Upper lobe of right lung (tissue), 1 donor: Measurements from ENCODE around the gene ASCC1. TPM values are rescaled to one million over a fixed set of nuclear protein-coding genes. Genes with fewer than 3 reads are reported as not detected.
"Not testable (repeated sequence)": the region's sequence is repeated elsewhere in the genome, so short reads cannot be mapped to it uniquely, and the experiment has no call there.

Source experiments
- ATAC-seq: fragments of 200-7000 bp; cut with Tn5 transposase; one replicate; pipeline ENCODE4 v1.9.1; 2020; ENCODE audit warnings: mild to moderate bottlenecking, moderate library complexity
- DNase-seq: peaks from one replicate; pipeline ENCODE4 v3.0.0-alpha.2; 2020
- H3K27ac ChIP-seq: fragments of 200-600 bp; one replicate; pipeline ENCODE4 v1.8.0; 2022
- H3K27me3 ChIP-seq: fragments of 200-600 bp; one replicate; pipeline ENCODE4 v1.8.0; 2022; ENCODE audit warnings: mild to moderate bottlenecking
- H3K36me3 ChIP-seq: fragments of 200-600 bp; one replicate; pipeline ENCODE4 v1.8.0; 2022
- H3K4me1 ChIP-seq: fragments of 200-600 bp; one replicate; pipeline ENCODE4 v1.8.0; 2022
- H3K4me3 ChIP-seq: fragments of 200-600 bp; one replicate; pipeline ENCODE4 v1.8.0; 2022; ENCODE audit warnings: mild to moderate bottlenecking
- H3K9me3 ChIP-seq: fragments of 200-600 bp; one replicate; pipeline ENCODE4 v1.8.0; 2022
- intact Hi-C: fragments of 100-400 bp; cut with DNase I; formaldehyde crosslinking; loops from one replicate; pipeline ENCODE4 v1.11.0; 2022
- total RNA-seq: library from RNA; stranded (reverse); fragmentation: NEBNext Ultra II Directional; extraction: Animal tissue kit (Norgen Biotek cat#: 25700); gene quantifications from one replicate; pipeline ENCODE4 v1.2.1, GENCODE V29; 2021
- TF ChIP-seq, protein P1 (sequence below): fragments of 200-600 bp; IDR thresholded peaks from one replicate; pipeline ENCODE4 v1.8.0; 2022; ENCODE audit warnings: antibody characterized with exemption
- donor health status: DM: no; HTN: yes; CAD: no; lungs with severe emphysema.

The ASCC1 gene
- total RNA-seq, 1 donor from 2014 or later = 27.4 TPM

DNA sequence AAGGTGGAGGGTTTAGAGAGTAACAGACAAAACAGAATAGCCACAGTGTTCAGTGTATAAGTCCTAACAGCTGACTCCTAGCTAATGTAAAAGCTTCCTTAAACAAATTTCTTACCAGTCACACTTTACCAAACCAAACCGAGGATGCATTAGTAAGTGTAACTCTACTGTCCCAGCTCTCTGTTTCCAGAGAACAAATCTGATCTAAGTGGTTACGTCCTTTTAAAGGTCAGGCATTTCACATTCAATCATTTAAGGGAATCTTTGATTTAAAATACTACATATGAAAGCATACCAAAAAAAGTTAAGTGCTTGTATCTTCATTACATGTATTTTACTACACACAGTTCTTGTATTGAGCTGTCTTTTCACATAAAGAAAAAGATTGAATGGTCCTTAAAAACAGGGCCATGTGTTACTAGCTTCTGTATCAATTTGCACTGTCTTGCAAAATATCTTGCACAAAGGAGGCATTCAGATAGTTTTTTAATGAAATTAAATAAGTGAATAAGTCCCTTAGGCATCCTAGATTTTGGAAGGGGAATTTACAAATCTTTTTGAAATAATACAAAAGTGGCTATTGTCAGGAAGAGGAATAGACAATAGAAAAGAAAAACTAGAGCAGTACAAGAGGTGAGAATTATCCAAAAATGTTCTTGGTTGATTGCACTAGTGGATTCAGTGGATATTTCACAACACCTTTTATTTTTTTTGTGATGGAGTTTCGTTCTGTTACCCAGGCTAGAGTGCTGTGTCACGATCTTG, 69.3 kb downstream of the ASCC1 start:
- TF ChIP-seq, protein P1, sequence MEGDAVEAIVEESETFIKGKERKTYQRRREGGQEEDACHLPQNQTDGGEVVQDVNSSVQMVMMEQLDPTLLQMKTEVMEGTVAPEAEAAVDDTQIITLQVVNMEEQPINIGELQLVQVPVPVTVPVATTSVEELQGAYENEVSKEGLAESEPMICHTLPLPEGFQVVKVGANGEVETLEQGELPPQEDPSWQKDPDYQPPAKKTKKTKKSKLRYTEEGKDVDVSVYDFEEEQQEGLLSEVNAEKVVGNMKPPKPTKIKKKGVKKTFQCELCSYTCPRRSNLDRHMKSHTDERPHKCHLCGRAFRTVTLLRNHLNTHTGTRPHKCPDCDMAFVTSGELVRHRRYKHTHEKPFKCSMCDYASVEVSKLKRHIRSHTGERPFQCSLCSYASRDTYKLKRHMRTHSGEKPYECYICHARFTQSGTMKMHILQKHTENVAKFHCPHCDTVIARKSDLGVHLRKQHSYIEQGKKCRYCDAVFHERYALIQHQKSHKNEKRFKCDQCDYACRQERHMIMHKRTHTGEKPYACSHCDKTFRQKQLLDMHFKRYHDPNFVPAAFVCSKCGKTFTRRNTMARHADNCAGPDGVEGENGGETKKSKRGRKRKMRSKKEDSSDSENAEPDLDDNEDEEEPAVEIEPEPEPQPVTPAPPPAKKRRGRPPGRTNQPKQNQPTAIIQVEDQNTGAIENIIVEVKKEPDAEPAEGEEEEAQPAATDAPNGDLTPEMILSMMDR = no peak
- ATAC-seq (no peak), DNase-seq (no peak)
- Histone ChIP-seq H3K36me3 (no peaks in the 10 kb centered on the region), H3K27ac (no peak overlapping the region), H3K9me3 (no peaks in the 10 kb centered on the region), H3K27me3 (no peaks in the 10 kb centered on the region), H3K4me3 (no peak overlapping the region), H3K4me1 (no peaks in the 10 kb centered on the region)
- intact Hi-C loops = no loop called here

DNA sequence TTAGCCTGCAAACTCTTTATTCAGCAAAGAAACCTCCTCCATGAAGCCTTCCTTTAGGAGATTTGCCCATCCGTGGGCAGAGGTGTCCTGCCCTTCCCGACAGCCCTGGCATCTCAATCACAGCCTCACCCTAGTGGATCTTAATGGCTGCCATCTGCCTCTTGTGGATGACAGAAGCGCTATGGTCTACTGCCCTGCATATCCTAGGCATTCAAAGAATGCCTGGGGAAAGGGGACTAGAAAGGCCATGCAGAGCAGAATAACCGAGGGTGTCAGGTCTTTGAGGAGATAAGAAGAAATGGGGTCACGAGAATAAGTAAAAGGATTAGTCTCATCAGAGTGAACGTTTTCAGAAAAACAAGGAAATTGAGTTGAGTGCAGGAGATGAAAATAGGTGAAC, 70.0 kb downstream of the ASCC1 start:
- H3K36me3 ChIP-seq = no peaks in the 10 kb centered on the region

DNA sequence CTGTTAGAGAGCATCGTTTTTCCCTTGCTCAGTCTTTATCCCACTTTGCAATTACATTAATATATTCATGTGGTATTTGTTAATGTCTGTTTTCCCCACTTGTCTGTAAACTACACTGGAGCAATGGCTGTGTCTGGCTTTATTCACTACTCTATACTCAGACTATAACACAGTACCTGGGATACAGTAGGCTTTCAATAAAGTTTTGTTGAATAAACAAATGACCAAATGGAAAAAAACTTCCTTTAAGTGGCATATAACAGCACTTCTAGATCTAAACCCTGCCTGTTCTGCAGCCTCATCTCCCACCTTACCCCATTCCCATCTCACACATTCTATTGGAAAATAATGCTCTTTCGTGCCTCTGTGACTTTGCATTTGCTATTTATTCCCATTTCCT, 70.4 kb downstream of the ASCC1 start:
- Histone ChIP-seq H3K36me3 (no peaks in the 10 kb centered on the region), H3K4me1 (no peaks in the 10 kb centered on the region), H3K27me3 (no peaks in the 10 kb centered on the region), H3K4me3 (no peak overlapping the region), H3K27ac (no peak overlapping the region), H3K9me3 (no peaks in the 10 kb centered on the region)
- intact Hi-C loops = no loop called here
- DNase-seq = no peak
- ATAC-seq = no peak
- TF ChIP-seq, protein P1 = no peak

More for the DNA sequence above, 70.0 kb downstream of the ASCC1 start:
- intact Hi-C loops = no loop called here
- Histone ChIP-seq H3K4me3 (no peak overlapping the region), H3K27ac (no peak overlapping the region), H3K9me3 (no peaks in the 10 kb centered on the region), H3K4me1 (no peaks in the 10 kb centered on the region), H3K27me3 (no peaks in the 10 kb centered on the region)
- ATAC-seq (no peak), DNase-seq (no peak)
- TF ChIP-seq, protein P1 = no peak

DNA sequence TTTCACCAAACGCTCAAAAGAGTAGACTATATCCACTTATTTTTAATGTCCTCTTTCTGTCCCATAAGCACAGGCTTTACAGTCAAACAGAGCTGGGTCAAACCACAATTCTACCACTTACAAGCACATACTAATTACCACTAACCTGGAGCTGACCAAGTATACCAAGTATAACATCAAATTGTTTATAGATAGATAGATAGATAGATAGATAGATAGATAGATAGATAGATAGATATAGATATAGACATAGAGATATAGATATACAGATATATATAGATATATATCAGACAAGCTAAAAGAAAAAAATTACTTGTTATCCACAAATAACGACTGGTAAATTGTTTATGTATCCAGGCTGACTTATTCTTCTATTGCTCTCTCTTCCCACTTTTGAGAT, 75.2 kb downstream of the ASCC1 start:
- Histone ChIP-seq H3K9me3 (no peaks in the 10 kb centered on the region), H3K4me3 (no peak overlapping the region), H3K4me1 (no peaks in the 10 kb centered on the region), H3K27ac (no peak overlapping the region), H3K36me3 (no peaks in the 10 kb centered on the region), H3K27me3 (no peaks in the 10 kb centered on the region)
- intact Hi-C loops = no loop called here
- no peak for DNase-seq
- ATAC-seq = no peak
- TF ChIP-seq, protein P1 = no peak

- no peaks in the 10 kb centered on the region for H3K9me3 ChIP-seq
- TF ChIP-seq, protein P1 = no peak
- no peak overlapping the region for H3K27ac ChIP-seq
Observed at GRCh38 chr10:72140174-72140573, 75.9 kb downstream of the ASCC1 start.

DNA sequence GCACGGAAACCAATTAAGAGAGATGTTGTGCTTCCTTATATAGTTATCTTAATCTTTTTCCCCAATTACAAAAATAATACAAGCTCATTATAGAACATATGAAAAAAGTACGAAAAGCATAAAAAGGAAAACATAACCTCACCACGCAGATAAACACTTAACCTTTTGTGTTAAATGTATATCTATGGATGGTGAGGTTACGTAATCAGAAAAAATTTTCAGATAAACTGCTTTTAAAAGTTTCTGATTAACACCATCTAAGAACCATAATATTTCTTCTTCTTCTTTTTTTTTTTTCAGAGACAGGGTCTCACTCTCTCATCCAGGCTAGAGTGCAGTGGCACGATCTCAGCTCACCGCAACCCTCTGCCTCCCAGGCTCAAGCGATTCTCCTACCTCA, 78.5 kb downstream of the ASCC1 start:
- ATAC-seq = no peak
- Histone ChIP-seq H3K9me3 (no peaks in the 10 kb centered on the region), H3K27me3 (no peaks in the 10 kb centered on the region), H3K4me1 (peaks cover 6% of the 10 kb centered on the region), H3K4me3 (no peak overlapping the region), H3K27ac (no peak overlapping the region), H3K36me3 (peaks cover under 1% of the 10 kb centered on the region)
- intact Hi-C loops = no loop called here
- TF ChIP-seq, protein P1 = no peak
- no peak for DNase-seq

More at GRCh38 chr10:72140174-72140573, 75.9 kb downstream of the ASCC1 start:
- no peak for ATAC-seq
- Histone ChIP-seq H3K4me3 (no peak overlapping the region), H3K4me1 (no peaks in the 10 kb centered on the region), H3K36me3 (no peaks in the 10 kb centered on the region), H3K27me3 (no peaks in the 10 kb centered on the region)
- no peak for DNase-seq
- intact Hi-C loops = no loop called here

DNA sequence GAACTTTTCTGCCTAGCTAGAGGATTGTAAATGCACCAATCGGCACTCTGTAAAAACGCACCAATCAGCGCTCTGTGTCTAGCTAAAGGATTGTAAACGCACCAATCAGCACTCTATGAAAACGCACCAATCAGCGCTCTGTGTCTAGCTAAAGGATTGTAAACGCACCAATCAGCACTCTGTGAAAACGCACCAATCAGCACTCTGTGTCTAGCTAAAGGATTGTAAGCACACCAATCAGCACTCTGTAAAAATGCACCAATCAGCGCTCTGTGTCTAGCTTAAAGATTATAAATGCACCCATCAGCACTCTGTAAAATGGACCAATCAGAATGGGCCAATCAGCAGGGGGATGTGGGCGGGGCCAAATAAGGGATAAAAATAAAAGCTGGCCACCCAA, 79.9 kb downstream of the ASCC1 start:
- intact Hi-C loops, ATAC-seq, H3K27ac ChIP-seq, H3K27me3 ChIP-seq, H3K9me3 ChIP-seq, H3K4me1 ChIP-seq, H3K4me3 ChIP-seq, DNase-seq, H3K36me3 ChIP-seq: not testable (repeated sequence)
